Measurements from ENCODE around the gene HS6ST3.

- TF ChIP-seq CTCF (IDR thresholded peaks at IDR 0.05; ENCODE audit: extremely low read depth in 1 of 2, insufficient read depth in 1 of 2, low read depth in 1 of 2, low read length in 2 of 2) (no peak), POLR2AphosphoS5 (IDR thresholded peaks at IDR 0.05; ENCODE audit: insufficient read depth, low read depth, low read length) (no peak), POLR2A (IDR thresholded peaks at IDR 0.05; ENCODE audit: low read depth, low read length) (no peak), EZH2 (IDR thresholded peaks at IDR 0.05; ENCODE audit: borderline replicate concordance, low read depth, low read length, severe bottlenecking) (no peak), MAX (IDR thresholded peaks at IDR 0.05; ENCODE audit: insufficient read depth, insufficient read length) (no peak), GATA2 (IDR thresholded peaks at IDR 0.05; ENCODE audit: insufficient read depth, insufficient read length, low read depth, low read length) (no peak), FOS (IDR thresholded peaks at IDR 0.05; ENCODE audit: borderline replicate concordance, insufficient read depth, low read length) (no peak), MYC (IDR thresholded peaks at IDR 0.05; ENCODE audit: low read depth, low read length) (no peak)
Observed at GRCh38 chr13:96342852-96343465, 253.1 kb downstream of the HS6ST3 start.

All from endothelial cell of umbilical vein (primary cell).